Stimulated activated CD8-positive, alpha-beta memory T cell treated with anti-CD3 and anti-CD28 coated beads, Interleukin-15, amount 100 ng/mL, for 48 hours (primary cell): ENCODE data around the gene OR8K5.
"Not testable (repeated sequence)": the region's sequence is repeated elsewhere in the genome, so short reads cannot be mapped to it uniquely, and the experiment has no call there.

Experiments
- DNase-seq, 2 donors: peaks; one replicate each; pipeline ENCODE4 v3.0.0-alpha.2; 2020; ENCODE audit warnings: low read depth in 2 of 2

The OR8K5 gene, protein sequence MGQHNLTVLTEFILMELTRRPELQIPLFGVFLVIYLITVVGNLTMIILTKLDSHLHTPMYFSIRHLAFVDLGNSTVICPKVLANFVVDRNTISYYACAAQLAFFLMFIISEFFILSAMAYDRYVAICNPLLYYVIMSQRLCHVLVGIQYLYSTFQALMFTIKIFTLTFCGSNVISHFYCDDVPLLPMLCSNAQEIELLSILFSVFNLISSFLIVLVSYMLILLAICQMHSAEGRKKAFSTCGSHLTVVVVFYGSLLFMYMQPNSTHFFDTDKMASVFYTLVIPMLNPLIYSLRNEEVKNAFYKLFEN

DNA sequence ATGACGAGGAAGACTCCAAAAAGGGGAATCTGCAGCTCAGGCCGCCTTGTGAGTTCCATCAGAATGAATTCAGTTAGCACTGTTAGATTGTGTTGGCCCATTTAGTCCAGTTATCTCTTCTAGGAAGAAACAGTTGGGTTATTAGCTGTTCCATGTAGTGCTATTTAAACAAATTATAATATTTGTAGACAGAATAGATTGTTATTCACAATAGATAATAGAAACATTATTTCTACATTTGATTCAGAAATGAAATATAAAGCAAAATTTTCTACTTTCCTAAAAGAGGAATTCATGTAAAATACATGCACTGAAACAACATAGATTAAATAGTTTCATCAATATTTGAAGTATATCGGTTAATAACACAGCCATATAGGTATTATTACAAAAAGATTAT lies at the start of gene OR8K5:
Gene OR8K5, minus strand, starts transcription at position 101 of the 400 bp plus-strand sequence. Its CDS starts 0 bp downstream, at position 101.
- no peak for DNase-seq

DNA sequence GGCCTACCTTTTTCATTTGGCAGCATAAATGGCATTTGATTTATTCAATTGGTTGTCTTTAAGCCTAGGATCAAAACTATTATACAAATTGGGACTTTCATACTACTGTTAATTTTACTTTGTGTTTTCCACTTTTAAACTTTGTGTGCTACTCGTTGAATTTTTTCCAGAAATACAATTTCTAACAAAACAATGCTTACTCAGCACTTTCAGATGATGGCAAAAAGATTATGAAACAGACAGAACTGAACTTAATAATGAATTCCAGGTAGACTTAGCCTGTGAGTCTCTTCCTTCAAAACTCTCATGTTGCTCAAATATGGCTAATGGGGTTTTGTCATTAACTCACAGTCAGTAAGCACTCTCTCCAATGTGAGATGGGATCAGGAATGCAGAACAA lies 47.7 kb upstream of the OR8K5 start:
- no peak for DNase-seq

DNA sequence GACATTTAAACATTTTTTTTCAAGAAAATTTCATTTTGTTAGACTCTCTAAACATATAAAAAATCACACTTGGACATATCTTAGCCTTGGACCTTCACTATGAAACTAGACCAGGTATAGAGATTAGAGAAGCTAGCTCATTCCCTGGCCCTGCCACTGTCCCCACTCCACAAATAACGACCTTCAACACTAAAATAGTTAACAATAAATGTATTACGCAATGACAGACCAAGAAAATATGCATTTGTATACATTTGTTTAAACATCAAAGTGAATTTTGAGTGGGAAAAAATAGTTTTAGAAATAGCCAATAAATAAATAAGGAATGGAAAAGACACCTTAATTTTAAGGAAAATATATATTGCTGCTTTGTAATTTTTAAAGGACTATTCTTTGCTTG lies 37.2 kb upstream of the OR8K5 start:
- no peak for DNase-seq

DNA sequence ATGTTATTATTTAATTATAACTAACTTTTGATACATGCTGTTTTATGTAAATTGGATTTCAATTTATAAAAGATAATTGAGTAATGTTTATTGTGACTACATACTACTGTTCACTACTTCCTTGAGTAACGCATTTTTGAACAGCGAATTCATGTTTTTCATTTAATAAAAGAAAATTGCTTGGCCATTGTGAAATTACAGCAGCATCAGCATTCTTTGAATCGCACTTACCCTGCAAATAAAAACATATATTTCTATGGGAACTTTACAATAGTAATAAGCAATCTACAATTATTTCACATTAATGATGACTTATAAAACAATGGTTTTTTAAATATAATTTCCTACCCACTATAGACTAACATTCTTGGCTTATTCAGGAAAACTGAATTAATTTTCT lies 36.6 kb upstream of the OR8K5 start:
- DNase-seq, result no peak

DNA sequence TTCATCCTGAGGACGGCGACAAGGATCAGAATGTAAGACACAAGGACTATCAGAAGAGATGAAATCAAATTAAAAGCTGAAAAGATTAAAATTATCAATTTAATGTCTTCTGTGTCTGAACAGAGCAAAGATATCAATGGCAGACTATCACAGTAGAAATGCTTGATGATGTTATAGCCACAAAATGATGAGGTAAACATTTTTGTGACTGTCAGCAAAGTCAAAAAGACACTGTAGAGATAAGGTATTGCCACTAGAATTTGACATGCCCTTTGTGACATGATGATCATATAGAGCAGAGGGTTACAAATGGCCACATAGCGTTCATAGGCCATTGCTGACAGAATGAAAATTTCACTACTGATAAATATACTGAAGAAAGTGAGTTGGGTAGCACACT lies 28.5 kb upstream of the OR8K5 start:
- no peak for DNase-seq

DNA sequence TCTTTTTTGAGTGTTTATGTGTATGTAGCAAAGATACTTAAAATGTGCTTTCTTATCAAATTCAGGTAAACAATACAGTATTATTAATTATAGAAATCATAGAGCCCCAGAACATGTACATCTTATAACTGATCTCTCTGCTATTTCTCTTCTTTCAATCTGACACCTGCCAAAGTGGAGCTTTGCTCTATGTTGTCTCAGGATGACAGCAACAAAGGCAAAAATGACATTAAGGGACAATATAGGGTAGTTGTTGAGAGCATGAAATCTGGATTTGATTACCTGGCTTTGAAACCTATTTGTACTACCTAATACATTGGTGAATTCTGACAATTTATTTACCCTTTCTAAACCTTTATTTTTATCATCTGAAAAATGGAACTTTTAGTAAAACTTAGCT lies 23.3 kb upstream of the OR8K5 start:
- no peak for DNase-seq

DNA sequence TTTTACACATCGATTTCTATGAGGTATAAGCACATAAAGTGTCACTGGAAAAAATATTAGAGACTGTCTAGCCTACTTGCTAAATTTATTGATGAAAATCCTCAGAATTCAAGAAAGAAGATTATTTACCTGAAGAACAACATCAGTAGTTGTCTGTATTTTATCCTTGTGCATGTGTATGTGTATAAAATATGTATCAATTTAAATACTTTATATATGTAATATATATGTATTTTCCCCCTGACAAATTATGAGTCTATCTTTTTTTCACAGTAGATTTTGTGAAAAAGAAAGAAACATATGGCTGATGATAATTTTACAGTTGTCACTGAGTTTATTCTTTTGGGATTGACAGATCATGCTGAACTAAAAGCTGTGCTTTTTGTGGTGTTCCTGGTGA lies 16.2 kb upstream of the OR8K5 start, which contains the start of gene OR5J2:
Gene OR5J2, plus strand, starts transcription at position 301 of the 400 bp plus-strand sequence. Its CDS starts 0 bp downstream, at position 301.
- no peak for DNase-seq

DNA sequence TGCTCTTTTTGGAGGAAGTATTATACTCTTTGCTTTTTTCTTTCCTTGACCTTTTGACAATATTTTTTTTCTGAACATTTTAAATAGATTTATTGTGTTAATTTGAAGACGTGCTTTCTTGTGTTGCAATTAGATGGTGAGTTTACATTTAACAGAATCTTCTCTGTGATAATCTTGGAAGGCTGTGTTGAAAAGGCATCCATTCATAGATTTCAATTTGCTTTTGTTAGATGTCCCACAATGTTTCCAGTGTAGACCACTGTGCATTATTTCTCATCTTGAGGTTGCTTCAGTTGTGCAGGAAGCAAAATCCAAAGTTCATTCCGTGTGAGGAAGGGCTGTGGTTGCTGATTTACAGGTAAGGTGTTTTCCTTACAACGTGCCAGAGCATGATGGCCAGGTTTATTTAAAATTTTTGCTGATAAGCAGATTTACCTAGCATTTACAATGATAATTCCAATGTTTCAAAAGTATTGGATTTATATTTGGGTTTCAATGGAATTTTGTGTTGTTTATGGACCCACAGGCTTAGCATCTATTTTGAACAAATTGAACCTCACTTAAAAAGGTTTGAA lies 12.2 kb upstream of the OR8K5 start:
- DNase-seq, result no peak

DNA sequence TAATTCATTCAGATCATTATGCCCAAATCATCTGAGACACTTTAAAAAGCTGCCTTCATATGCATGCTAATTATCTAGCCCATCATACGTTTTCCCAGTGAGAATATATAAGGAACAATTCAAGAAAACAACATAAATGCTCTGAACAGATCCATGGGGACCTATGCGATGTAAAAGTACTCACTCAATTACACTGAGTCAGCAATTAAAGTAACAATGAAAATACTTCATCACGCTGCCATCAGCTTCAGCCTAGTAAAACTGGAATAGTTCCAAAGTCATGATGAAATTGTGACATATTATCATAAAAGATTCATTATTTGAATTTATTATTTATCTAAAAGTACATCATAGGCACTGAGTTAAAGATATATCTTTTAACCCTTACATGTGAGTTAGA lies 3.7 kb upstream of the OR8K5 start:
- DNase-seq, result no peak

DNA sequence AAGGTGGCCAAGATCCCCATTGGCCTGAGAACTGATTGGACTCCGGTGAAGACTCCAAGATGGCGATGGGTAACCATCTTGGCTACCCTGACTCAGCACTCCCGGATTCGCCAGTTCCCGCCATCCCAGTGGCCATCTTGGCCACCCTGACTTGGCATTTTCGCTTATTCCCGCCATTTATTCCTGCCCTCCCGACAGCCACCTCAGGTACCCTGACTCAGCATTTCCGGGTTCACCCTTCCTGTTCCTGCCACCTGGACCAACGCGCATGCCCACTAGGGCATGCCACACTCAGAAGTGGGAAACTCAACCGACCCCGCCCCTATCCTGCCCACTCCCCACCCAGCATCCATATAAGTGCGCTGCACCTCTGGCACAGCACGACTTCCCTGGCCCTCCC lies 7.8 kb downstream of the OR8K5 start:
- DNase-seq, result no peak

DNA sequence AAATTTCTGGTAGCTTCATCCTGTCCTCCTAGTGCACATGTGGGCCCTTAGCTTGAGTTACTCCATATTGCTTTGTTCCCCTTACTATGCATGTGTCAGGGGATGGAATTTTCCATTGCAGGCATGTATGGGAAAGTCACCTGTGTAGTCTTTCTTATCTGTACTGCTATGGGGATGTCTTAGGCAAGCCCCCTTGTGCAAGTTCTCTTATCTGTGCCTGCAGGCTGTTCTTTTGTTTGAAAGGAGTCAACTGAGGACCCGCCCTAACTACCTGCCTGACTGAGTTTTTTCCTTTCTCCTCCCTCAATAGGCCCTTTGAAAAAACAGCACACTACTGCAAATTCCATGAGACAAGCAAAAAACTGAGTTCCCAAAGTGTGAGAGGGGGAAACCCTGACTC lies 8.7 kb downstream of the OR8K5 start:
- DNase-seq, result no peak

DNA sequence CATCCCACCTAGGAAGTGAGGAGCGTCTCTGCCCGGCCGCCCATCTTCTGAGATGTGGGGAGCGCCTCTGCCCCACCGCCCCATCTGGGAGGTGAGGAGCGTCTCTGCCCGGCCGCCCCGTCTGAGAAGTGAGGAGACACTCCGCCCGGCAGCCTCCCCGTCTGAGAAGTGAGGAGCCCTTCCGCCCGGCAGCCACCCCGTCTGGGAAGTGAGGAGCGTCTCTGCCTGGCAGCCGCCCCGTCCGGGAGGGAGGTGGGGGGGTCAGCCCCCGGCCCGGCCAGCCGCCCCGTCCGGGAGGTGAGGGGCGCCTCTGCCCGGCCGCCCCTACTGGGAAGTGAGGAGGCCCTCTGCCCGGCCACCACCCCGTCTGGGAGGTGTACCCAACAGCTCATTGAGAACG lies 16.4 kb downstream of the OR8K5 start:
- DNase-seq, result not testable (repeated sequence)

DNA sequence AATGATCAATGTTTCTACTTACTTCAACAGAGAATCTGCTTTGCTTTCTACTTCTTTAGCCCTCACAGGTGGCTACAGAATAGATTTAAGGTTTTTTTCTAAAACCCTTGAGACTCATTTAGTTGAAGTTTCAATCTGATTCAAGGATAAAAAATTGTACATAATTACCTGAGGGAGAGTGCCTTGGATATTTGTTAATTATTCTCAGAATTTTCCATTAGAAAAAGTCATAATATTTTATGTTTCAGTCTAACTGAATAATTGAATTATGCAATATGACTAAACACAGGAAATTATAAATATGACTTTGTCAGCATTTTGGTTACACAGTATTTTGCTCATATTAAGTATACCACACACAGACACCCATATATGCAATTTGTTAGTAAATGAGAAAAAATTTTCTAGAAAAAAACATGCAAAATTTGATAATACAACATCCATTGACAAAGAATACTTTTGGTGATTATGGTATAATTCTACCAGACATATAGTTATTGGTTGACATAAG lies 19.9 kb downstream of the OR8K5 start, which contains the start of gene OR8J3:
Gene OR8J3, minus strand, starts transcription at position 51 of the 511 bp plus-strand sequence. CDS start 2,483 bp downstream, outside the sequence.
- DNase-seq, result no peak

DNA sequence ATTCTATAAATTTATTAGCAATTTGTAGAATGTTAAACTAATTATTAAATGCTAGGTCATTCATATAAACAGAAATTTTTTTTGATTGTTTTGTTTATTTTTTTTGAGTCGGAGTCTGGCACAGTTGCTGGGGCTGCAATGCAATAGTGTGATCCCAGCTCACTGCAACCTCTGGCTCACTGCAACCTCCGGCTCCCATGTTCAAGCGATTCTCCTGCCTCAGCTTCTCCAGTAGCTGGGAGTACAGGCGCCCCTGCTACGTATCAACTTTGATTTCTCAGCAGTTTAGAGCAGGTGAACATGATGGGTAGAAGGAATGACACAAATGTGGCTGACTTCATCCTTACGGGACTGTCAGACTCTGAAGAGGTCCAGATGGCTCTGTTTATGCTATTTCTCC lies 38.0 kb downstream of the OR8K5 start, which contains the start of gene OR8H3:
Gene OR8H3, plus strand, starts transcription at position 301 of the 400 bp plus-strand sequence. Its CDS starts 0 bp downstream, at position 301.
- no peak for DNase-seq
